Femur (tissue), 1 donor: ENCODE measurements around the gene SHROOM3.
"Not testable (repeated sequence)": the region's sequence is repeated elsewhere in the genome, so short reads cannot be mapped to it uniquely, and the experiment has no call there.

ENCODE experiments used
- DNase-seq: peaks from one replicate; pipeline ENCODE4 v3.0.0-alpha.2; 2017

The SHROOM3 gene

GRCh38 chr4:76434901-76435527, at the start of gene SHROOM3:
SHROOM3 (plus strand) TSS chr4:76435229; CDS start chr4:76436053, 824 bp downstream.
- no peak for DNase-seq

- DNase-seq = no peak
These were observed 49.1 kb upstream of the SHROOM3 start for GRCh38 chr4:76385974-76386373.

GRCh38 chr4:76386566-76387305, 48.3 kb upstream of the SHROOM3 start:
- DNase-seq = no peak

- no peak for DNase-seq
These were observed 46.7 kb upstream of the SHROOM3 start for GRCh38 chr4:76388160-76388908.

GRCh38 chr4:76401654-76402053, 33.4 kb upstream of the SHROOM3 start:
- DNase-seq = no peak

- no peak for DNase-seq
These were observed 28.9 kb upstream of the SHROOM3 start for GRCh38 chr4:76406081-76406480.

GRCh38 chr4:76407440-76408119, 27.4 kb upstream of the SHROOM3 start:
- DNase-seq = no peak

GRCh38 chr4:76410636-76411035, 24.4 kb upstream of the SHROOM3 start:
- no peak for DNase-seq

- no peak for DNase-seq
These were observed 14.8 kb upstream of the SHROOM3 start for GRCh38 chr4:76420188-76420761.

GRCh38 chr4:76420762-76421581, 14.1 kb upstream of the SHROOM3 start, which contains the start of gene CCDC158:
CCDC158 (minus strand) TSS chr4:76421141; CDS start chr4:76403207, 17,934 bp downstream.
- peak; percentile 38 for DNase-seq

GRCh38 chr4:76423159-76423558, 11.9 kb upstream of the SHROOM3 start:
- DNase-seq = not testable (repeated sequence)

- DNase-seq = no peak
These were observed 8.8 kb upstream of the SHROOM3 start for GRCh38 chr4:76426272-76426671.

GRCh38 chr4:76429636-76430035, 5.4 kb upstream of the SHROOM3 start:
- DNase-seq = no peak

GRCh38 chr4:76430519-76431388, 4.3 kb upstream of the SHROOM3 start:
- DNase-seq = no peak

- no peak for DNase-seq
These were observed 695 bp downstream of the SHROOM3 start for GRCh38 chr4:76435528-76436319.

- DNase-seq = no peak
These were observed 4.5 kb downstream of the SHROOM3 start for GRCh38 chr4:76439491-76439890.

- DNase-seq = no peak
These were observed 6.9 kb downstream of the SHROOM3 start for GRCh38 chr4:76441881-76442280.

GRCh38 chr4:76442807-76443206, 7.8 kb downstream of the SHROOM3 start:
- no peak for DNase-seq

- no peak for DNase-seq
These were observed 8.3 kb downstream of the SHROOM3 start for GRCh38 chr4:76443376-76443775.

- DNase-seq = no peak
These were observed 10.9 kb downstream of the SHROOM3 start for GRCh38 chr4:76445911-76446310.
